ENCODE data around the gene MORN1. TPM values are rescaled to one million over a fixed set of nuclear protein-coding genes. Genes with fewer than 3 reads are reported as not detected.
A peak's percentile ranks its signal among the peaks of the same experiment; 100 is the strongest.

Gene MORN1
- total RNA-seq, 1 donor = 13.4 TPM

- Histone ChIP-seq H3K27ac (ENCODE audit: low read depth, low read length) (no peak overlapping the region), H3K4me2 (ENCODE audit: insufficient read depth, low read length) (no peak overlapping the region), H3K4me1 (ENCODE audit: insufficient read depth, low read length) (peaks cover 12% of the 10 kb centered on the region), H3K4me3 (ENCODE audit: insufficient read depth, low read length) (no peak overlapping the region), H3K36me3 (ENCODE audit: insufficient read depth, low read length) (peaks cover 81% of the 10 kb centered on the region), H4K20me1 (ENCODE audit: insufficient read depth, low read length) (peaks cover 64% of the 10 kb centered on the region), H3K27me3 (ENCODE audit: insufficient read depth, low read length) (no peaks in the 10 kb centered on the region), H3K9me3 (ENCODE audit: low read depth, low read length) (no peaks in the 10 kb centered on the region), H3K79me2 (ENCODE audit: insufficient read depth, low read length) (peaks cover 91% of the 10 kb centered on the region), H2AFZ (ENCODE audit: low read length) (no peak overlapping the region)
- no peak for DNase-seq (ENCODE audit: insufficient read length, low spot score, missing footprints)
- TF ChIP-seq CTCF (IDR thresholded peaks at IDR 0.05; ENCODE audit: extremely low read depth, low read depth, low read length) = no peak
These were observed 5.1 kb upstream of the MORN1 start for GRCh38 chr1:2396476-2396875.

- Histone ChIP-seq H3K9me3 (ENCODE audit: low read depth, low read length) (no peaks in the 10 kb centered on the region), H3K4me3 (ENCODE audit: insufficient read depth, low read length) (no peak overlapping the region), H3K27ac (ENCODE audit: low read depth, low read length) (no peak overlapping the region), H2AFZ (ENCODE audit: low read length) (no peak overlapping the region), H3K27me3 (ENCODE audit: insufficient read depth, low read length) (no peaks in the 10 kb centered on the region), H3K4me2 (ENCODE audit: insufficient read depth, low read length) (no peak overlapping the region), H3K79me2 (ENCODE audit: insufficient read depth, low read length) (peaks cover 91% of the 10 kb centered on the region), H4K20me1 (ENCODE audit: insufficient read depth, low read length) (peaks cover 63% of the 10 kb centered on the region), H3K36me3 (ENCODE audit: insufficient read depth, low read length) (peaks cover 80% of the 10 kb centered on the region), H3K4me1 (ENCODE audit: insufficient read depth, low read length) (peaks cover 12% of the 10 kb centered on the region)
- peak; percentile 86 for DNase-seq (ENCODE audit: insufficient read length, low spot score, missing footprints)
- TF ChIP-seq CTCF (IDR thresholded peaks at IDR 0.05; ENCODE audit: extremely low read depth, low read depth, low read length) = no peak
These were observed 4.7 kb upstream of the MORN1 start for GRCh38 chr1:2396059-2396458.

GRCh38 chr1:2395245-2395644, 3.9 kb upstream of the MORN1 start:
- Histone ChIP-seq H4K20me1 (ENCODE audit: insufficient read depth, low read length) (peaks cover 55% of the 10 kb centered on the region), H3K36me3 (ENCODE audit: insufficient read depth, low read length) (peaks cover 73% of the 10 kb centered on the region), H2AFZ (ENCODE audit: low read length) (no peak overlapping the region), H3K27me3 (ENCODE audit: insufficient read depth, low read length) (no peaks in the 10 kb centered on the region), H3K27ac (ENCODE audit: low read depth, low read length) (no peak overlapping the region), H3K9me3 (ENCODE audit: low read depth, low read length) (no peaks in the 10 kb centered on the region), H3K79me2 (ENCODE audit: insufficient read depth, low read length) (peaks cover 91% of the 10 kb centered on the region), H3K4me3 (ENCODE audit: insufficient read depth, low read length) (no peak overlapping the region), H3K4me2 (ENCODE audit: insufficient read depth, low read length) (no peak overlapping the region), H3K4me1 (ENCODE audit: insufficient read depth, low read length) (peaks cover 18% of the 10 kb centered on the region)
- no peak for TF ChIP-seq CTCF (IDR thresholded peaks at IDR 0.05; ENCODE audit: extremely low read depth, low read depth, low read length)
- no peak for DNase-seq (ENCODE audit: insufficient read length, low spot score, missing footprints)

GRCh38 chr1:2394761-2395160, 3.4 kb upstream of the MORN1 start:
- Histone ChIP-seq H3K4me1 (ENCODE audit: insufficient read depth, low read length) (peaks cover 19% of the 10 kb centered on the region), H4K20me1 (ENCODE audit: insufficient read depth, low read length) (peaks cover 55% of the 10 kb centered on the region), H3K27me3 (ENCODE audit: insufficient read depth, low read length) (no peaks in the 10 kb centered on the region), H3K79me2 (ENCODE audit: insufficient read depth, low read length) (peaks cover 91% of the 10 kb centered on the region), H3K4me2 (ENCODE audit: insufficient read depth, low read length) (no peak overlapping the region), H3K36me3 (ENCODE audit: insufficient read depth, low read length) (peaks cover 68% of the 10 kb centered on the region), H3K4me3 (ENCODE audit: insufficient read depth, low read length) (no peak overlapping the region), H2AFZ (ENCODE audit: low read length) (no peak overlapping the region), H3K9me3 (ENCODE audit: low read depth, low read length) (no peaks in the 10 kb centered on the region), H3K27ac (ENCODE audit: low read depth, low read length) (no peak overlapping the region)
- no peak for DNase-seq (ENCODE audit: insufficient read length, low spot score, missing footprints)
- no peak for TF ChIP-seq CTCF (IDR thresholded peaks at IDR 0.05; ENCODE audit: extremely low read depth, low read depth, low read length)
